OCI-LY7 (cell line): Measurements from ENCODE around the gene KCNMA1. TPM values are rescaled to one million over a fixed set of nuclear protein-coding genes. Genes with fewer than 3 reads are reported as not detected.

ENCODE experiments used
- BruUV-seq: library from RNA; stranded (reverse); fragments of 400-500 nt; replicated peaks from 2 replicates; lab custom pipeline; 2021; lab: Mats Ljungman, UMichigan
- CTCF ChIA-PET: fragments of 300-600 bp; sonication (Branson Sonifier 250); formaldehyde crosslinking; loops from one replicate; lab custom pipeline; 2022; ENCODE audit warnings: antibody characterized with exemption; ENCODE audit not compliant: unreplicated experiment; lab: Charles Lee
- POLR2A ChIA-PET: fragments of 300-600 bp; sonication (Branson Sonifier 250); formaldehyde crosslinking; loops from one replicate; lab custom pipeline; 2022; ENCODE audit warnings: antibody characterized with exemption; lab: Charles Lee
- DNase-seq: peaks from one replicate; pipeline ENCODE4 v3.0.0-alpha.2; 2015; ENCODE audit warnings: low spot score
- H2AFZ ChIP-seq: fragments of 200-600 bp; sonication (generic), shearing (Covaris generic); 2 replicates; pipeline ENCODE4 v1.6.1; 2014; ENCODE audit warnings: mild to moderate bottlenecking, antibody characterized with exemption, low read length, moderate library complexity
- H3K27ac ChIP-seq: fragments of 200-600 bp; sonication (generic); 2 replicates; pipeline ENCODE4 v1.5.1; 2014; ENCODE audit warnings: mixed run types, low read depth, mild to moderate bottlenecking, moderate library complexity, low read length, inconsistent platforms; ENCODE audit not compliant: poor library complexity, severe bottlenecking
- H3K36me3 ChIP-seq: fragments of 200-600 bp; sonication (generic); 2 replicates; pipeline ENCODE4 v1.6.1; 2014; ENCODE audit warnings: mild to moderate bottlenecking, antibody characterized with exemption, low read length, moderate library complexity, mixed read lengths; ENCODE audit not compliant: insufficient read depth
- H3K4me1 ChIP-seq: fragments of 200-600 bp; sonication (generic); 2 replicates; pipeline ENCODE4 v1.5.1; 2014; ENCODE audit warnings: mild to moderate bottlenecking, low read length; ENCODE audit not compliant: insufficient read depth, poor library complexity, severe bottlenecking
- H3K4me2 ChIP-seq: fragments of 200-600 bp; sonication (generic); 2 replicates; pipeline ENCODE4 v1.6.1; 2014; ENCODE audit warnings: mild to moderate bottlenecking, low read length
- H3K4me3 ChIP-seq: fragments of 200-600 bp; sonication (generic); 2 replicates; pipeline ENCODE4 v1.5.1; 2014; ENCODE audit warnings: mild to moderate bottlenecking, low read depth, low read length; ENCODE audit not compliant: poor library complexity, severe bottlenecking
- H3K79me2 ChIP-seq: fragments of 200-600 bp; sonication (generic); 2 replicates; pipeline ENCODE4 v1.6.1; 2016; ENCODE audit warnings: low read depth, mild to moderate bottlenecking, low read length, moderate library complexity, mixed read lengths; ENCODE audit not compliant: insufficient read depth
- H3K9me2 ChIP-seq: fragments of 200-600 bp; sonication (generic); 2 replicates; pipeline ENCODE4 v1.6.1; 2016; ENCODE audit warnings: mild to moderate bottlenecking, low read length, mixed read lengths; ENCODE audit not compliant: insufficient read depth
- H3K9me3 ChIP-seq: fragments of 200-600 bp; sonication (generic); 2 replicates; pipeline ENCODE4 v1.6.1; 2014; ENCODE audit warnings: mild to moderate bottlenecking, mixed run types, low read length, mixed read lengths
- H4K20me1 ChIP-seq: fragments of 200-600 bp; sonication (generic); 2 replicates; pipeline ENCODE4 v1.6.1; 2014; ENCODE audit warnings: mild to moderate bottlenecking, antibody characterized with exemption, low read length, moderate library complexity, mixed read lengths; ENCODE audit not compliant: insufficient read depth
- EZH2phosphoT487 ChIP-seq: fragments of 200-600 bp; sonication (generic); IDR thresholded peaks from 2 replicates; pipeline ENCODE4 v1.6.1; 2018; ENCODE audit warnings: low read depth, borderline replicate concordance, mild to moderate bottlenecking, mixed run types, antibody characterized with exemption, low read length, moderate library complexity, mixed read lengths
- intact Hi-C: fragments of 100-400 bp; cut with micrococcal nuclease; formaldehyde crosslinking; loops from one replicate; pipeline ENCODE4 v1.10.0; 2022; ENCODE audit not compliant: unreplicated experiment
- total RNA-seq, 2 experiments: library from RNA; depleted of rRNA in 1 of 2; stranded (reverse); fragments of >200 nt in 1 of 2; shearing (Covaris generic) in 1 of 2; gene quantifications; 2 replicates each; pipeline ENCODE4 v1.2.3, GENCODE V29; 2014 to 2022
- TF ChIP-seq, protein P1 (sequence below): fragments of 200-600 bp; sonication (generic); conservative IDR thresholded peaks from 2 replicates; pipeline ENCODE4 v1.5.1; 2014; ENCODE audit warnings: mild to moderate bottlenecking, antibody characterized with exemption, low read length, moderate library complexity, mixed read lengths

The KCNMA1 gene
- total RNA-seq, 2 experiments from 2014 or later, result not detected

DNA sequence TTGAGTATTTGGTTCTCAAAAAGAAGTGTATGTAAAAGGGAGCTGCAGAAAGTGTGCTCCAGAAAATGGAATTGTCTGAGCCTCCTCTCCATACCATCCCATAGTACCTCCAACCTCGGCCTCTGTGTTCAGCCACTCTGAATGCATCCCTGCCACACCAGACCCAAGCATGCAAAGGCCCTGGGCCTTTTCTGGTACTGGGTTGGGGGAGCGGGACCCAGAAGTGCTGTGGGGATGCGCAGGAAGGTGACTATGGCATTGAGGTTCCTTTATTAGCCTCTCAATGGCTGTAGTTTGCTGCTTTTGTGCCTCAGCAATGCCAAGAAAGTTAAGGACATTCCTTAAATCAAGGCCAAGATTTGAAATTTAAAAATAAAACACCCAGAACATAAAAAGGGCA, 2.1 kb upstream of the KCNMA1 start:
- H3K9me3 ChIP-seq, result no peaks in the 10 kb centered on the region
- CTCF ChIA-PET, result no interaction called here
- H3K4me2 ChIP-seq, result no peak overlapping the region
- POLR2A ChIA-PET, result no interaction called here
- no peak overlapping the region for H3K4me3 ChIP-seq
- no peak overlapping the region for H2AFZ ChIP-seq
- BruUV-seq, result no TSS peak
- no peak for TF ChIP-seq EZH2phosphoT487
- TF ChIP-seq, protein P1, sequence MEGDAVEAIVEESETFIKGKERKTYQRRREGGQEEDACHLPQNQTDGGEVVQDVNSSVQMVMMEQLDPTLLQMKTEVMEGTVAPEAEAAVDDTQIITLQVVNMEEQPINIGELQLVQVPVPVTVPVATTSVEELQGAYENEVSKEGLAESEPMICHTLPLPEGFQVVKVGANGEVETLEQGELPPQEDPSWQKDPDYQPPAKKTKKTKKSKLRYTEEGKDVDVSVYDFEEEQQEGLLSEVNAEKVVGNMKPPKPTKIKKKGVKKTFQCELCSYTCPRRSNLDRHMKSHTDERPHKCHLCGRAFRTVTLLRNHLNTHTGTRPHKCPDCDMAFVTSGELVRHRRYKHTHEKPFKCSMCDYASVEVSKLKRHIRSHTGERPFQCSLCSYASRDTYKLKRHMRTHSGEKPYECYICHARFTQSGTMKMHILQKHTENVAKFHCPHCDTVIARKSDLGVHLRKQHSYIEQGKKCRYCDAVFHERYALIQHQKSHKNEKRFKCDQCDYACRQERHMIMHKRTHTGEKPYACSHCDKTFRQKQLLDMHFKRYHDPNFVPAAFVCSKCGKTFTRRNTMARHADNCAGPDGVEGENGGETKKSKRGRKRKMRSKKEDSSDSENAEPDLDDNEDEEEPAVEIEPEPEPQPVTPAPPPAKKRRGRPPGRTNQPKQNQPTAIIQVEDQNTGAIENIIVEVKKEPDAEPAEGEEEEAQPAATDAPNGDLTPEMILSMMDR, result no peak
- intact Hi-C loops, result loop anchor here (5.0 kb wide), 2 partner anchors 247 to 387 kb away; no protein-coding TSS in a partner anchor
- DNase-seq, result no peak
- H3K4me1 ChIP-seq, result no peaks in the 10 kb centered on the region
- no peaks in the 10 kb centered on the region for H3K9me2 ChIP-seq
- H3K27ac ChIP-seq, result no peak overlapping the region
- no peaks in the 10 kb centered on the region for H3K79me2 ChIP-seq
- no peaks in the 10 kb centered on the region for H3K36me3 ChIP-seq
- no peaks in the 10 kb centered on the region for H4K20me1 ChIP-seq

DNA sequence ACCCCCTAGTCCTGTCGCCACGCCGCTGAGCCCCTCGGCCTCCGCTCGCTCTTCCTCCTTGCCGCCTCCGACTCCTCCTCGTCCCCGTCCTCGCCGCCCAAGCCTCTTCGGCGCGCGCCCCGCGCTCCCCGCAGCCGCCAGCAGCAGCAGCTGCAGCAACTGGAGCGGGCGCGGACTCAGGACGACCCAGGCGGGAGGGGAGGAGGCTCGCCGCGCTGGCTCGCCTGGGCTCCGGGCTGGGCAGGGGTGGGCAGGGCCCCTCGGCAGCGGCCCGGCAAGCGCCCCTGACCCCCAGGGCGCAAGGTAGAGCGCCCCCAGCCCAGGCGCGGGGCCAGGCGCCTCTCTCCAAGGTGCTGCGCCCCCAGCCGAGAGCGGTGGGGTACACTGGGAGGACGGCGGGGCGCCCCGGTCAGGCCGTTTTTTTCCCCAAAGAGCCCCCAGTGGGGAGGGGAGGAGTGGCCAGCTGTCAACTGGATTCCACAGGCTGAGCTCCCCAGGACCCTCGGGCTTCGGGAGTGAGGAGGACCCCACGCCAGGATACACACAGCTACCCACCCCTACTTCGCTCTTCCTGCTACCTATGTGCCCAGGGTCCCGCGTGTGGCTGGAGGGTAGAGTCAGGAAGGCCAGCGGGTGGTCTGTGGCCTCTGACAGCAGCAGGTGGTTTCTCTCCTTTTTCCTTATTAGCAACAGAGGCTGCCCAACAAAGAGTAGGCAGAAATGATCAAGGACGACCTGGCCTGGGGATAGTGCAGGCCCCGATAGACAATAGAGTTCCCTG, 903 bp upstream of the KCNMA1 start:
- H3K9me3 ChIP-seq, result no peaks in the 10 kb centered on the region
- intact Hi-C loops, result no loop called here
- no peaks in the 10 kb centered on the region for H3K4me1 ChIP-seq
- ChIA-PET CTCF (interaction anchor here (0.6 kb wide), 1 partner anchor 19 kb away, joined by 3 read pairs; no protein-coding TSS in a partner anchor), POLR2A (no interaction called here)
- no peak overlapping the region for H3K27ac ChIP-seq
- TF ChIP-seq, protein P1, result no peak
- TF ChIP-seq EZH2phosphoT487, result no peak
- BruUV-seq, result no TSS peak
- H3K36me3 ChIP-seq, result no peaks in the 10 kb centered on the region
- DNase-seq, result no peak
- no peak overlapping the region for H3K4me2 ChIP-seq
- no peaks in the 10 kb centered on the region for H3K79me2 ChIP-seq
- no peaks in the 10 kb centered on the region for H4K20me1 ChIP-seq
- H3K4me3 ChIP-seq, result no peak overlapping the region
- no peaks in the 10 kb centered on the region for H3K9me2 ChIP-seq
- H2AFZ ChIP-seq, result no peak overlapping the region

DNA sequence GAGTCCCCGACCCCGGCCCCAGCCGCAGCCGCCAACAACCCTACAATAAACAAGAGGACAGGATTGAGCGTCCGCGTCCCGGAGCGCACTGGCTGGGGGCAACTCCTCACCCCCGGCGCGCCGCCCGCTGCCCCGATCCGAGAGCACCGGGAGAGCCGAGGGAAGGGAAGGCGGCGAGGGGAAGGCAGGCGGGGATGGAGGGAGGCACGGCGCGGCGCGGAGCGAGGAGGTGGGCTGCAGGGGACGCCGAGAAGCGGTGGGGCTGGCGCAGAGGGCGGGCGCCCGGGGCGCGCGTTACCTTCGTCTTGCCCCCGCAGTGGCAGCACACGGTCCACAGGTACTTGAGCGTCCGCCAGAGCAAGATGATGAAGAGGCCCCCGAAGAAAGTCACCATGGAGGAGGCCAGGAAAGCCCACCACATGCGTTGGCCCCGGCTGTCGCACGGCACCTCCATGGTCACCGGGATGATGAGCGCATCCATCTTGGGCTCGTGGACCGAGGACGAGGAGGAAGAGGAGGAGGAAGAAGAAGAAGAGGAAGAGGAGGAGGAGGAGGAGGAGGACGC, 559 bp downstream of the KCNMA1 start:
- intact Hi-C loops, result no loop called here
- no peaks in the 10 kb centered on the region for H3K79me2 ChIP-seq
- H3K4me1 ChIP-seq, result no peaks in the 10 kb centered on the region
- H3K4me2 ChIP-seq, result no peak overlapping the region
- H3K9me3 ChIP-seq, result no peaks in the 10 kb centered on the region
- no peak overlapping the region for H2AFZ ChIP-seq
- no peak for DNase-seq
- no peaks in the 10 kb centered on the region for H3K36me3 ChIP-seq
- ChIA-PET CTCF (no interaction called here), POLR2A (no interaction called here)
- TF ChIP-seq, protein P1, result no peak
- no peak for TF ChIP-seq EZH2phosphoT487
- no peaks in the 10 kb centered on the region for H3K9me2 ChIP-seq
- BruUV-seq, result no TSS peak
- no peak overlapping the region for H3K4me3 ChIP-seq
- no peak overlapping the region for H3K27ac ChIP-seq
- H4K20me1 ChIP-seq, result no peaks in the 10 kb centered on the region
